ENCODE measurements around the gene CERK. TPM values are rescaled to one million over a fixed set of nuclear protein-coding genes. Genes with fewer than 3 reads are reported as not detected.

Gene CERK
- total RNA-seq, 1 experiment from 2014 or later = 30.9 TPM

GRCh38 chr22:46761539-46762237, 23.6 kb upstream of the CERK start:
- Histone ChIP-seq H3K36me3 (ENCODE audit: control insufficient read depth, insufficient read depth, low read length) (peaks cover 2% of the 10 kb centered on the region; the same call in 1 of the 2 replicates), H3K4me3 (ENCODE audit: low read depth in 2 of 2, low read length in 2 of 2) (peak overlapping the region; percentile 69 to 96), H3K27me3 (ENCODE audit: control insufficient read depth, insufficient read depth, low read length) (no peaks in the 10 kb centered on the region), H3K4me1 (ENCODE audit: control insufficient read depth, insufficient read depth, low read length) (peaks cover 26% of the 10 kb centered on the region), H3K27ac (ENCODE audit: low read length) (peak overlapping the region; percentile 94), H3K9me3 (ENCODE audit: control insufficient read depth, insufficient read depth, low read depth, low read length) (no peaks in the 10 kb centered on the region)
- DNase-seq (ENCODE audit: low read depth, low spot score) (no peak), ATAC-seq (no peak)
- POLR2A ChIA-PET = no interaction called here
- in situ Hi-C loops (cut with HindIII; ENCODE audit: low pct_unique_long_range_greater_than_20kb, low sequenced_read_pairs) (no loop called here), intact Hi-C loops (cut with micrococcal nuclease; ENCODE audit: unreplicated experiment) (no loop called here)
- TSS peak; percentile 99 for BruUV-seq (replicated peaks)
- CTCF ChIA-PET = interaction anchor here (0.6 to 1.4 kb wide), 3 partner anchors 23 to 50 kb away, joined by 3 to 5 read pairs (median 3); no protein-coding TSS in a partner anchor
- TF ChIP-seq SIN3A (IDR thresholded peaks at IDR 0.05; ENCODE audit: borderline replicate concordance, insufficient read depth, low read depth, low read length) (no peak), POLR2AphosphoS5 (IDR thresholded peaks at IDR 0.05; ENCODE audit: low read depth, low read length) (no peak), TCF7L2 (IDR thresholded peaks at IDR 0.05; ENCODE audit: low read depth, low read length) (no peak)
- TF ChIP-seq, protein P1, sequence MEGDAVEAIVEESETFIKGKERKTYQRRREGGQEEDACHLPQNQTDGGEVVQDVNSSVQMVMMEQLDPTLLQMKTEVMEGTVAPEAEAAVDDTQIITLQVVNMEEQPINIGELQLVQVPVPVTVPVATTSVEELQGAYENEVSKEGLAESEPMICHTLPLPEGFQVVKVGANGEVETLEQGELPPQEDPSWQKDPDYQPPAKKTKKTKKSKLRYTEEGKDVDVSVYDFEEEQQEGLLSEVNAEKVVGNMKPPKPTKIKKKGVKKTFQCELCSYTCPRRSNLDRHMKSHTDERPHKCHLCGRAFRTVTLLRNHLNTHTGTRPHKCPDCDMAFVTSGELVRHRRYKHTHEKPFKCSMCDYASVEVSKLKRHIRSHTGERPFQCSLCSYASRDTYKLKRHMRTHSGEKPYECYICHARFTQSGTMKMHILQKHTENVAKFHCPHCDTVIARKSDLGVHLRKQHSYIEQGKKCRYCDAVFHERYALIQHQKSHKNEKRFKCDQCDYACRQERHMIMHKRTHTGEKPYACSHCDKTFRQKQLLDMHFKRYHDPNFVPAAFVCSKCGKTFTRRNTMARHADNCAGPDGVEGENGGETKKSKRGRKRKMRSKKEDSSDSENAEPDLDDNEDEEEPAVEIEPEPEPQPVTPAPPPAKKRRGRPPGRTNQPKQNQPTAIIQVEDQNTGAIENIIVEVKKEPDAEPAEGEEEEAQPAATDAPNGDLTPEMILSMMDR (IDR thresholded peaks at IDR 0.05) = no peak
- TF ChIP-seq, protein P2, sequence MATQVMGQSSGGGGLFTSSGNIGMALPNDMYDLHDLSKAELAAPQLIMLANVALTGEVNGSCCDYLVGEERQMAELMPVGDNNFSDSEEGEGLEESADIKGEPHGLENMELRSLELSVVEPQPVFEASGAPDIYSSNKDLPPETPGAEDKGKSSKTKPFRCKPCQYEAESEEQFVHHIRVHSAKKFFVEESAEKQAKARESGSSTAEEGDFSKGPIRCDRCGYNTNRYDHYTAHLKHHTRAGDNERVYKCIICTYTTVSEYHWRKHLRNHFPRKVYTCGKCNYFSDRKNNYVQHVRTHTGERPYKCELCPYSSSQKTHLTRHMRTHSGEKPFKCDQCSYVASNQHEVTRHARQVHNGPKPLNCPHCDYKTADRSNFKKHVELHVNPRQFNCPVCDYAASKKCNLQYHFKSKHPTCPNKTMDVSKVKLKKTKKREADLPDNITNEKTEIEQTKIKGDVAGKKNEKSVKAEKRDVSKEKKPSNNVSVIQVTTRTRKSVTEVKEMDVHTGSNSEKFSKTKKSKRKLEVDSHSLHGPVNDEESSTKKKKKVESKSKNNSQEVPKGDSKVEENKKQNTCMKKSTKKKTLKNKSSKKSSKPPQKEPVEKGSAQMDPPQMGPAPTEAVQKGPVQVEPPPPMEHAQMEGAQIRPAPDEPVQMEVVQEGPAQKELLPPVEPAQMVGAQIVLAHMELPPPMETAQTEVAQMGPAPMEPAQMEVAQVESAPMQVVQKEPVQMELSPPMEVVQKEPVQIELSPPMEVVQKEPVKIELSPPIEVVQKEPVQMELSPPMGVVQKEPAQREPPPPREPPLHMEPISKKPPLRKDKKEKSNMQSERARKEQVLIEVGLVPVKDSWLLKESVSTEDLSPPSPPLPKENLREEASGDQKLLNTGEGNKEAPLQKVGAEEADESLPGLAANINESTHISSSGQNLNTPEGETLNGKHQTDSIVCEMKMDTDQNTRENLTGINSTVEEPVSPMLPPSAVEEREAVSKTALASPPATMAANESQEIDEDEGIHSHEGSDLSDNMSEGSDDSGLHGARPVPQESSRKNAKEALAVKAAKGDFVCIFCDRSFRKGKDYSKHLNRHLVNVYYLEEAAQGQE (IDR thresholded peaks at IDR 0.05; ENCODE audit: insufficient read depth in 1 of 2, low read depth in 2 of 2, low read length in 1 of 2) = no peak

DNA sequence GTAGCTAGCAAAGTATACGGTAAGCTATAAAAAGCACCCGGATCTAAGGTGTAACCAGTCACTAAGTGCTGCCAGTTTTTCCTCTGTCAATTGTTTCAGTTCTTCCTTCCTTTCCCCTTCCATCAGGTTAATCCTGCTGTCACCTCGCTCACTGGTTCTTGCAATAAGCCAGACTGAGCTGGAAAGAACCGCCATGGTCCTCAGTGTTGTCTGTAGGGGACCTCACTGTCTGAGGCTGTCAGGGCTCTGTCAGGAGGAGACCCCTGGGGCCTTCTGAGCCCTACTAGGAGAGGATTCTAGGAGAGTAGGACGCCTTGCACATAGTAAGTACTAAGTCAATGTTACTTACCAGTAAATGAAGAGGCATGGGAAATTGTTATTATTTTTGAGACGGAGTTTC, 23.0 kb upstream of the CERK start:
- peak overlapping the region; percentile 69 to 96 for H3K4me3 ChIP-seq (ENCODE audit: low read depth in 2 of 2, low read length in 2 of 2)
- H3K27ac ChIP-seq (ENCODE audit: low read length) = peak overlapping the region; percentile 94
- CTCF ChIA-PET = interaction anchor here (1.2 kb wide), 1 partner anchor 22 kb away, joined by 5 read pairs; no protein-coding TSS in a partner anchor
- H3K9me3 ChIP-seq (ENCODE audit: control insufficient read depth, insufficient read depth, low read depth, low read length) = no peaks in the 10 kb centered on the region
- H3K27me3 ChIP-seq (ENCODE audit: control insufficient read depth, insufficient read depth, low read length) = no peaks in the 10 kb centered on the region
- TF ChIP-seq, protein P2 (IDR thresholded peaks at IDR 0.05; ENCODE audit: insufficient read depth in 1 of 2, low read depth in 2 of 2, low read length in 1 of 2) = no peak
- TF ChIP-seq POLR2AphosphoS5 (IDR thresholded peaks at IDR 0.05; ENCODE audit: low read depth, low read length) (no peak), SIN3A (IDR thresholded peaks at IDR 0.05; ENCODE audit: borderline replicate concordance, insufficient read depth, low read depth, low read length) (no peak), TCF7L2 (IDR thresholded peaks at IDR 0.05; ENCODE audit: low read depth, low read length) (no peak)
- TF ChIP-seq, protein P1 (IDR thresholded peaks at IDR 0.05) = no peak
- POLR2A ChIA-PET = interaction anchor here (1.1 kb wide), 1 partner anchor 18 kb away, joined by 3 read pairs; no protein-coding TSS in a partner anchor
- in situ Hi-C loops (cut with HindIII; ENCODE audit: low pct_unique_long_range_greater_than_20kb, low sequenced_read_pairs) (no loop called here), intact Hi-C loops (cut with micrococcal nuclease; ENCODE audit: unreplicated experiment) (no loop called here)
- ATAC-seq = no peak
- H3K36me3 ChIP-seq (ENCODE audit: control insufficient read depth, insufficient read depth, low read length) = peaks cover 2% of the 10 kb centered on the region; the same call in 1 of the 2 replicates
- no TSS peak for BruUV-seq (replicated peaks)
- no peak for DNase-seq (ENCODE audit: low read depth, low spot score)
- peaks cover 26% of the 10 kb centered on the region for H3K4me1 ChIP-seq (ENCODE audit: control insufficient read depth, insufficient read depth, low read length)
